Astrocyte of the cerebellum (primary cell): Measurements from ENCODE around the gene CHRNG.
A peak's percentile ranks its signal among the peaks of the same experiment; 100 is the strongest.

ENCODE experiments used
- DNase-seq: peaks from one replicate; pipeline ENCODE4 v3.0.0-alpha.2; 2011; ENCODE audit warnings: low read depth
- H3K4me3 ChIP-seq: 2 replicates; pipeline ENCODE4 v1.5.1; 2011; ENCODE audit warnings: mild to moderate bottlenecking, low read depth, low read length, moderate library complexity
- CTCF ChIP-seq: IDR thresholded peaks from 2 replicates; pipeline ENCODE4 v1.5.1; 2012; ENCODE audit warnings: low read length, low read depth, moderate library complexity, mild to moderate bottlenecking; ENCODE audit errors: missing control alignments
- in situ Hi-C: cut with HindIII; loops from 2 replicates; pipeline ENCODE4 v1.10.0; 2017; ENCODE audit warnings: low sequenced_read_pairs

The CHRNG gene

DNA sequence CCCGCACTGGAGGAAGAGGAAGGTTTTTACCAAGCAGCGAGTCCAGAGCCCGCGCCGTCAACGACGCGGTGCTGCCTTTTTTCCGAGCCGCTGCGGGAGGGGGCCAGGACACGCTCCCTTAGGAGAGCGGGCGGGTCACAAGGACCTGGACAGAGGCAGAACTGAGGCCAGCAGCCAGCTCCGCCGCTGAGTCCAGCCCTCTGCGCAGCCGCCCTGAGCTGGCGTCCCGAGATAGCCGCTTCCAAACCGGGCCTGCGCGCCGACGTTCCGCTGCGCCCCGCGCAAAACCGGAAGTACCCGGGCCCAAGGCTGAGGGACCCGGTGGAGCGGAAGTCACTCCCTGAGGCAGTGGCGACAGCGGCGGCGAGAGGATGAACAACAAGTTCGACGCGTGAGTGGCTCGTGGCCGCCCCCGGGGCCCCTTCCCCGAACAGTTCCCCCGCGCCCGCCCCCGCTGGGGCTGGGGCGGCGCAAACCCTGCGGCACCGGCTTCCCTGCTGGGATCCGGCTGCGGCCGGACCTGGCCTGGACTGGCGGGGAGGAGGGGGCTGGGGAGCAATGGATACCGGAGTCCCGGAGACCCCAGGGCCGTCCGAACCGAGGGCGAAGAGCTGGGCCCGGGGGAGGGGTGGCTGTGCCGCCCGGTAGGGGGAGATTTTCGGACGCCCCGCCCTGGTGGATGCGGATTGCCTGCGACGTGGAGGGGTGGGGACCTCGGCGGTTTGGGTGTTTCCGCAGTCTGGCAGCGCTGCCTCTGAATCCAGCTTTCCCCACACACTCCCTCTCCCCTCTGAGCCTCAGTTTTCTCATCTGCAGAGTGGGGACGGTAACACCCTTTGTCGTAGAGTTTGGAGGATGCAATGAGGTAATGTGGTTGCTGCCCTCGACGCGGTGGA is 11.1 kb downstream of the CHRNG start, which contains the start of the genes EIF4E2 and TIGD1:
Gene EIF4E2, plus strand, starts transcription at position 336 of the 896 bp plus-strand sequence. Its CDS starts 36 bp downstream, at position 372.
Gene TIGD1, minus strand, starts transcription at position 204 of the 896 bp plus-strand sequence. CDS start 675 bp downstream, outside the sequence.
- peak; percentile 82 for DNase-seq
- H3K4me3 ChIP-seq, result peak within 1 kb of the TSS; percentile 69
- peak; percentile 5 for TF ChIP-seq CTCF
- in situ Hi-C loops, result no loop called here

- peak overlapping the region; percentile 69 for H3K4me3 ChIP-seq
- no peak for DNase-seq
- TF ChIP-seq CTCF, result no peak
- in situ Hi-C loops, result no loop called here
Measured at GRCh38 chr2:232551250-232551638, 11.8 kb downstream of the CHRNG start.

GRCh38 chr2:232551776-232552175 is 12.3 kb downstream of the CHRNG start:
- TF ChIP-seq CTCF, result no peak
- no peak for DNase-seq
- in situ Hi-C loops, result no loop called here
- H3K4me3 ChIP-seq, result peak overlapping the region; percentile 69

GRCh38 chr2:232556426-232556825 is 16.9 kb downstream of the CHRNG start:
- DNase-seq, result no peak
- H3K4me3 ChIP-seq, result no peak overlapping the region
- no peak for TF ChIP-seq CTCF
- in situ Hi-C loops, result no loop called here

DNA sequence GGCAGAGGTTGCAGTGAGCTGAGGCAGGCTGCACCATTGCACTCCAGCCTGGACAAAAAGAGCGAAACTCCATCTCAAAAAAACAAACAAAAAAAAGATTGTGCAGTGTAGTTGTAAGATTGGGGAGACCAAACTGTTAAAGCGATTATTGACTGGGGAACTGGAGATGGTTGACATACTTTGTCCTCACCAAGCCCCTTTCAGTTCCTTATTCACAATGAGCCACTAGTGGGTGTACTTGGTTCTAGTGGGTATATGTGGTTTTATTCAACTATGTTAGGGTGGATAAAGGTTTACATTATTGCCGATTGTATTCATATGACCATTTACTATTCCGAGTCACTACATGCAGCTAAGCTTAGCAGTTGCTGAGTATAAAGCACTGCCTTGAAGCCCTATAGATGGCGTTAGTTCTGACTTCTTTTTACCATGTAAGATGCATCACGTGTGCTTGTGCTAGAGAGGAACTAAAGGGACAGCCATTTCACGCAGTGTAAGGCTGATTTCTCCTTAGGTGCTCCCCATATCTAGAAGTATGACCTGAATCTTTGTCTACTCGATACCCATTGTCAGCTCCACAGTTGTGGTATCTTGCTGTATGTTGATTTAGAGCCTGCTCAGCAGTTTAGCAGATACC is 23.1 kb downstream of the CHRNG start:
- no peak for DNase-seq
- no peak overlapping the region for H3K4me3 ChIP-seq
- no peak for TF ChIP-seq CTCF
- in situ Hi-C loops, result no loop called here

DNA sequence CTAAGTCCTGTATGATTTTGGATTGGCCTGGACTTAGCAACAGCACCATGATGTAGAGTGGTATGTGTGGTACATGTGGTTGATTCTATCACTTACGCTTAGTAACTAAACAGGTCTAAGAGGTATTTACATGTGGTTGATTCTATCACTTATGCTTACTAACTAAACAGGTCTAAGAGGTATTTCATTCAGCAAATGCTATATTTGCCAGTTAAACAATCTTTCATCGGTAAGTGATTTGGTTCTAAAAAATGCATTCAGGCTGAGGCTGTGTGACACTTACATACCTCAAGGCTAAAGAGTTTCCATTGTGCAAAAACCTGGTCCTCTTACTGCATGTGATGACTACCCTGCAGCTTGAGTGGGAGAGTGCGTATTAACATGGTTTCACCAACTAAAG is 24.1 kb downstream of the CHRNG start:
- H3K4me3 ChIP-seq, result no peak overlapping the region
- no peak for DNase-seq
- in situ Hi-C loops, result no loop called here
- no peak for TF ChIP-seq CTCF
